ENCODE measurements around the gene SENP5.
"Not testable (repeated sequence)": the region's sequence is repeated elsewhere in the genome, so short reads cannot be mapped to it uniquely, and the experiment has no call there.

DNA sequence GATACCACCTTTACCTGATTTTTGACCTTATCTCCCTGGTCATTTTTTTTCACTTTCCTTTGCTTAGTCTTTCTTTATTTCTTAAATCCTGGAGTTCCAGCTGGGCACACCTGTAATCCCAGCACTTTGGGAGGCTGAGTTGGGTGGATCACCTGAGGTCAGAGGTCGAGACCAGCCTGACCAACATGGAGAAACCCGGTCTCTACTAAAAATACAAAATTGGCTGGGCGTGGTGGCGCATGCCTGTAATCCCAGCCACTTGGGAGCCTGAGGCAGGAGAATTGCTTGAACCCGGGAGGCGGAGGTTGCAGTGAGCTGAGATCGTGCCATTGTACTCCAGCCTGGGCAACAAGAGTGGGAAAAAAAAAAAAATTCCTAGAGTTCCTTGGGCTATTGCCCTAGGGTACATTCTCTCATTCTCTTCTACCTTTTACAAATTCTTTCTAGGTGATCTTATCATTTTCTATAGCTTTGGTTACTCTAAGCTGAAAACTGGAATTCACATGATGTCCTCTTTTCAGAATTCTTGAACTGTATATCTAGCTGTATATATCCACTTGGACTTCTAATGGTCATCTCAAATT is 6.9 kb downstream of the SENP5 start:
- TF ChIP-seq, protein P1, sequence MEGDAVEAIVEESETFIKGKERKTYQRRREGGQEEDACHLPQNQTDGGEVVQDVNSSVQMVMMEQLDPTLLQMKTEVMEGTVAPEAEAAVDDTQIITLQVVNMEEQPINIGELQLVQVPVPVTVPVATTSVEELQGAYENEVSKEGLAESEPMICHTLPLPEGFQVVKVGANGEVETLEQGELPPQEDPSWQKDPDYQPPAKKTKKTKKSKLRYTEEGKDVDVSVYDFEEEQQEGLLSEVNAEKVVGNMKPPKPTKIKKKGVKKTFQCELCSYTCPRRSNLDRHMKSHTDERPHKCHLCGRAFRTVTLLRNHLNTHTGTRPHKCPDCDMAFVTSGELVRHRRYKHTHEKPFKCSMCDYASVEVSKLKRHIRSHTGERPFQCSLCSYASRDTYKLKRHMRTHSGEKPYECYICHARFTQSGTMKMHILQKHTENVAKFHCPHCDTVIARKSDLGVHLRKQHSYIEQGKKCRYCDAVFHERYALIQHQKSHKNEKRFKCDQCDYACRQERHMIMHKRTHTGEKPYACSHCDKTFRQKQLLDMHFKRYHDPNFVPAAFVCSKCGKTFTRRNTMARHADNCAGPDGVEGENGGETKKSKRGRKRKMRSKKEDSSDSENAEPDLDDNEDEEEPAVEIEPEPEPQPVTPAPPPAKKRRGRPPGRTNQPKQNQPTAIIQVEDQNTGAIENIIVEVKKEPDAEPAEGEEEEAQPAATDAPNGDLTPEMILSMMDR (IDR thresholded peaks at IDR 0.05 in 2 of 3, conservative IDR thresholded peaks at IDR 0.05 in 1 of 3; ENCODE audit: borderline replicate concordance in 1 of 3, insufficient read depth in 1 of 3, low read depth in 2 of 3, low read length in 2 of 3), result not testable (repeated sequence)
- TF ChIP-seq CEBPB (IDR thresholded peaks at IDR 0.05; ENCODE audit: low read depth); POLR2A (IDR thresholded peaks at IDR 0.05; ENCODE audit: borderline replicate concordance, extremely low read depth, insufficient read depth, insufficient read length); EZH2 (IDR thresholded peaks at IDR 0.05); JUND (IDR thresholded peaks at IDR 0.05); POLR2AphosphoS5 (IDR thresholded peaks at IDR 0.05; ENCODE audit: low read depth, low read length); FOSL1 (IDR thresholded peaks at IDR 0.05; ENCODE audit: low read depth); EZH2phosphoT487 (IDR thresholded peaks at IDR 0.05; ENCODE audit: borderline replicate concordance); ELF1 (IDR thresholded peaks at IDR 0.05; ENCODE audit: borderline replicate concordance, low read depth); RAD21 (IDR thresholded peaks at IDR 0.05; ENCODE audit: low read depth); SIN3A (IDR thresholded peaks at IDR 0.05; ENCODE audit: low read depth): not testable (repeated sequence)
- TF ChIP-seq, protein P2, sequence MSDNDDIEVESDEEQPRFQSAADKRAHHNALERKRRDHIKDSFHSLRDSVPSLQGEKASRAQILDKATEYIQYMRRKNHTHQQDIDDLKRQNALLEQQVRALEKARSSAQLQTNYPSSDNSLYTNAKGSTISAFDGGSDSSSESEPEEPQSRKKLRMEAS (IDR thresholded peaks at IDR 0.05), result not testable (repeated sequence)
- TF ChIP-seq, protein P3, sequence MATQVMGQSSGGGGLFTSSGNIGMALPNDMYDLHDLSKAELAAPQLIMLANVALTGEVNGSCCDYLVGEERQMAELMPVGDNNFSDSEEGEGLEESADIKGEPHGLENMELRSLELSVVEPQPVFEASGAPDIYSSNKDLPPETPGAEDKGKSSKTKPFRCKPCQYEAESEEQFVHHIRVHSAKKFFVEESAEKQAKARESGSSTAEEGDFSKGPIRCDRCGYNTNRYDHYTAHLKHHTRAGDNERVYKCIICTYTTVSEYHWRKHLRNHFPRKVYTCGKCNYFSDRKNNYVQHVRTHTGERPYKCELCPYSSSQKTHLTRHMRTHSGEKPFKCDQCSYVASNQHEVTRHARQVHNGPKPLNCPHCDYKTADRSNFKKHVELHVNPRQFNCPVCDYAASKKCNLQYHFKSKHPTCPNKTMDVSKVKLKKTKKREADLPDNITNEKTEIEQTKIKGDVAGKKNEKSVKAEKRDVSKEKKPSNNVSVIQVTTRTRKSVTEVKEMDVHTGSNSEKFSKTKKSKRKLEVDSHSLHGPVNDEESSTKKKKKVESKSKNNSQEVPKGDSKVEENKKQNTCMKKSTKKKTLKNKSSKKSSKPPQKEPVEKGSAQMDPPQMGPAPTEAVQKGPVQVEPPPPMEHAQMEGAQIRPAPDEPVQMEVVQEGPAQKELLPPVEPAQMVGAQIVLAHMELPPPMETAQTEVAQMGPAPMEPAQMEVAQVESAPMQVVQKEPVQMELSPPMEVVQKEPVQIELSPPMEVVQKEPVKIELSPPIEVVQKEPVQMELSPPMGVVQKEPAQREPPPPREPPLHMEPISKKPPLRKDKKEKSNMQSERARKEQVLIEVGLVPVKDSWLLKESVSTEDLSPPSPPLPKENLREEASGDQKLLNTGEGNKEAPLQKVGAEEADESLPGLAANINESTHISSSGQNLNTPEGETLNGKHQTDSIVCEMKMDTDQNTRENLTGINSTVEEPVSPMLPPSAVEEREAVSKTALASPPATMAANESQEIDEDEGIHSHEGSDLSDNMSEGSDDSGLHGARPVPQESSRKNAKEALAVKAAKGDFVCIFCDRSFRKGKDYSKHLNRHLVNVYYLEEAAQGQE (IDR thresholded peaks at IDR 0.05; ENCODE audit: low read depth), result not testable (repeated sequence)

Measured in HCT116 (cell line).